ENCODE data around the gene CDC45. TPM values are rescaled to one million over a fixed set of nuclear protein-coding genes. Genes with fewer than 3 reads are reported as not detected.

Gene CDC45
- total RNA-seq, 1 donor: 0.72 TPM

GRCh38 chr22:19464546-19464945, 15.2 kb upstream of the CDC45 start:
- peaks cover 10% of the 10 kb centered on the region for H3K4me1 ChIP-seq (ENCODE audit: insufficient read depth, low read length)
- H3K4me2 ChIP-seq (ENCODE audit: insufficient read depth, low read length): no peak overlapping the region
- H3K9me3 ChIP-seq (ENCODE audit: low read depth, low read length): no peaks in the 10 kb centered on the region
- H4K20me1 ChIP-seq (ENCODE audit: insufficient read depth, low read length): peaks cover 14% of the 10 kb centered on the region
- H2AFZ ChIP-seq (ENCODE audit: low read length): no peak overlapping the region
- H3K79me2 ChIP-seq (ENCODE audit: insufficient read depth, low read length): peaks cover 10% of the 10 kb centered on the region
- no peak for TF ChIP-seq CTCF (IDR thresholded peaks at IDR 0.05; ENCODE audit: extremely low read depth, low read depth, low read length)
- peaks cover 59% of the 10 kb centered on the region for H3K36me3 ChIP-seq (ENCODE audit: insufficient read depth, low read length)
- no peaks in the 10 kb centered on the region for H3K27me3 ChIP-seq (ENCODE audit: insufficient read depth, low read length)
- H3K4me3 ChIP-seq (ENCODE audit: insufficient read depth, low read length): no peak overlapping the region
- peak overlapping the region; percentile 33 for H3K27ac ChIP-seq (ENCODE audit: low read depth, low read length)
- DNase-seq (ENCODE audit: insufficient read length, low spot score, missing footprints): no peak

GRCh38 chr22:19464975-19465374, 14.7 kb upstream of the CDC45 start:
- peaks cover 63% of the 10 kb centered on the region for H3K36me3 ChIP-seq (ENCODE audit: insufficient read depth, low read length)

GRCh38 chr22:19466126-19466716, 13.5 kb upstream of the CDC45 start:
- H3K4me1 ChIP-seq (ENCODE audit: insufficient read depth, low read length): peaks cover 10% of the 10 kb centered on the region
- H3K27me3 ChIP-seq (ENCODE audit: insufficient read depth, low read length): no peaks in the 10 kb centered on the region
- H3K4me3 ChIP-seq (ENCODE audit: insufficient read depth, low read length): no peak overlapping the region
- no peak for TF ChIP-seq CTCF (IDR thresholded peaks at IDR 0.05; ENCODE audit: extremely low read depth, low read depth, low read length)
- H3K79me2 ChIP-seq (ENCODE audit: insufficient read depth, low read length): peaks cover 14% of the 10 kb centered on the region
- H3K4me2 ChIP-seq (ENCODE audit: insufficient read depth, low read length): no peak overlapping the region
- peaks cover 19% of the 10 kb centered on the region for H4K20me1 ChIP-seq (ENCODE audit: insufficient read depth, low read length)
- DNase-seq (ENCODE audit: insufficient read length, low spot score, missing footprints): no peak
- H3K36me3 ChIP-seq (ENCODE audit: insufficient read depth, low read length): peaks cover 71% of the 10 kb centered on the region
- H3K9me3 ChIP-seq (ENCODE audit: low read depth, low read length): no peaks in the 10 kb centered on the region
- H3K27ac ChIP-seq (ENCODE audit: low read depth, low read length): no peak overlapping the region
- H2AFZ ChIP-seq (ENCODE audit: low read length): no peak overlapping the region

More at GRCh38 chr22:19464975-19465374, 14.7 kb upstream of the CDC45 start:
- Histone ChIP-seq H2AFZ (ENCODE audit: low read length) (no peak overlapping the region), H3K4me3 (ENCODE audit: insufficient read depth, low read length) (no peak overlapping the region), H4K20me1 (ENCODE audit: insufficient read depth, low read length) (peaks cover 17% of the 10 kb centered on the region), H3K27me3 (ENCODE audit: insufficient read depth, low read length) (no peaks in the 10 kb centered on the region), H3K9me3 (ENCODE audit: low read depth, low read length) (no peaks in the 10 kb centered on the region), H3K79me2 (ENCODE audit: insufficient read depth, low read length) (peaks cover 14% of the 10 kb centered on the region), H3K4me2 (ENCODE audit: insufficient read depth, low read length) (no peak overlapping the region), H3K27ac (ENCODE audit: low read depth, low read length) (no peak overlapping the region), H3K4me1 (ENCODE audit: insufficient read depth, low read length) (peaks cover 10% of the 10 kb centered on the region)
- DNase-seq (ENCODE audit: insufficient read length, low spot score, missing footprints): no peak
- no peak for TF ChIP-seq CTCF (IDR thresholded peaks at IDR 0.05; ENCODE audit: extremely low read depth, low read depth, low read length)

GRCh38 chr22:19466848-19467752, 12.6 kb upstream of the CDC45 start:
- Histone ChIP-seq H2AFZ (ENCODE audit: low read length) (no peak overlapping the region), H3K9me3 (ENCODE audit: low read depth, low read length) (no peaks in the 10 kb centered on the region), H3K4me1 (ENCODE audit: insufficient read depth, low read length) (peaks cover 10% of the 10 kb centered on the region), H3K27ac (ENCODE audit: low read depth, low read length) (no peak overlapping the region), H4K20me1 (ENCODE audit: insufficient read depth, low read length) (peaks cover 21% of the 10 kb centered on the region), H3K4me3 (ENCODE audit: insufficient read depth, low read length) (no peak overlapping the region), H3K27me3 (ENCODE audit: insufficient read depth, low read length) (no peaks in the 10 kb centered on the region), H3K4me2 (ENCODE audit: insufficient read depth, low read length) (no peak overlapping the region), H3K36me3 (ENCODE audit: insufficient read depth, low read length) (peaks cover 75% of the 10 kb centered on the region), H3K79me2 (ENCODE audit: insufficient read depth, low read length) (peaks cover 20% of the 10 kb centered on the region)
- DNase-seq (ENCODE audit: insufficient read length, low spot score, missing footprints): no peak
- TF ChIP-seq CTCF (IDR thresholded peaks at IDR 0.05; ENCODE audit: extremely low read depth, low read depth, low read length): no peak
